Liver (tissue), 3 donors: ENCODE results near the gene NXPE1.

ENCODE experiments used
- EGR1 ChIP-seq, 2 donors: IDR thresholded peaks; 2 replicates each; pipeline ENCODE4 v1.6.1; 2016 to 2018; ENCODE audit warnings: antibody characterized with exemption in 2 of 2, low read depth in 2 of 2
- FOXA1 ChIP-seq: IDR thresholded peaks from 2 replicates; pipeline ENCODE4 v1.6.1; 2016; ENCODE audit warnings: antibody characterized with exemption
- GABPA ChIP-seq, 2 donors: IDR thresholded peaks in 1 of 2; conservative IDR thresholded peaks in 1 of 2; 2 replicates each; pipeline ENCODE4 v1.6.1; 2016; ENCODE audit warnings: antibody characterized with exemption in 2 of 2, mild to moderate bottlenecking in 1 of 2, moderate library complexity in 1 of 2
- NR2F2 ChIP-seq: IDR thresholded peaks from 2 replicates; pipeline ENCODE4 v1.6.1; 2016; ENCODE audit warnings: antibody characterized with exemption
- RAD21 ChIP-seq, 2 donors: IDR thresholded peaks; 2 replicates each; pipeline ENCODE4 v1.6.1; 2016; ENCODE audit warnings: antibody characterized with exemption in 2 of 2, mild to moderate bottlenecking in 2 of 2
- RXRA ChIP-seq, 2 donors: IDR thresholded peaks; 2 replicates each; pipeline ENCODE4 v1.6.1; 2017 to 2018; ENCODE audit warnings: antibody characterized with exemption in 2 of 2, mild to moderate bottlenecking in 1 of 2
- SP1 ChIP-seq: IDR thresholded peaks from 2 replicates; pipeline ENCODE4 v1.6.1; 2018; ENCODE audit warnings: antibody characterized with exemption, mild to moderate bottlenecking
- TAF1 ChIP-seq: conservative IDR thresholded peaks from 2 replicates; pipeline ENCODE4 v1.6.1; 2016; ENCODE audit warnings: antibody characterized with exemption, mild to moderate bottlenecking
- YY1 ChIP-seq: IDR thresholded peaks from 2 replicates; pipeline ENCODE4 v1.6.1; 2016; ENCODE audit warnings: antibody characterized with exemption, mild to moderate bottlenecking
- ZBTB33 ChIP-seq: IDR thresholded peaks from 2 replicates; pipeline ENCODE4 v1.6.1; 2016; ENCODE audit warnings: antibody characterized with exemption
- TF ChIP-seq, protein P1 (sequence below): fragments of 150-350 bp; IDR thresholded peaks from 2 replicates; pipeline ENCODE4 v1.5.1; 2017; ENCODE audit warnings: improper control_type of control experiment, low read depth, low read length; ENCODE audit not compliant: missing input control
- TF ChIP-seq, protein P2 (sequence below): IDR thresholded peaks from 2 replicates; pipeline ENCODE4 v1.6.1; 2016; ENCODE audit warnings: antibody characterized with exemption
- TF ChIP-seq, protein P3 (sequence below): IDR thresholded peaks from 2 replicates; pipeline ENCODE4 v1.6.1; 2016; ENCODE audit warnings: antibody characterized with exemption, mild to moderate bottlenecking
- TF ChIP-seq, protein P4 (sequence below): IDR thresholded peaks from 2 replicates; pipeline ENCODE4 v1.6.1; 2016; ENCODE audit warnings: antibody characterized with exemption
- donor health status: healthy.
- donor health status: healthy.

DNA sequence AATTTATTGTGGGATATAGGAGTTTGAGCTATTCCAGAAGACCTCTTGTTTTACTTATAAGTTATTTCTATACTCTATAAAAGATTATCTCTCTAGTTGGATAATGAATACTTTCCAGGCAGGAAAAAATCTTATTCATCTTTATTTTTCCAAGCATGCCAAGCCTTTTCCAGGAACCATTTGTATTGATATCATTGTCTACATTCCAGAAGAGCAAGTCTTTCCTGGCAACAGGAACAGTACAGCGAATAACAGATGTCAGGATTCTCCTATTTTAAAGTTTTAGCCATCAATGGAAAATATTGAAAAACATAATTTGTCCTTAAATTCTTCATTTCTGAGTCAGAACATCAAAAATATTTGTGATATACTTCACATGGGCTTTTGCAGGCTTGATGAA is 5.2 kb upstream of the NXPE1 start:
- no peak for TF ChIP-seq NR2F2
- TF ChIP-seq, protein P1, sequence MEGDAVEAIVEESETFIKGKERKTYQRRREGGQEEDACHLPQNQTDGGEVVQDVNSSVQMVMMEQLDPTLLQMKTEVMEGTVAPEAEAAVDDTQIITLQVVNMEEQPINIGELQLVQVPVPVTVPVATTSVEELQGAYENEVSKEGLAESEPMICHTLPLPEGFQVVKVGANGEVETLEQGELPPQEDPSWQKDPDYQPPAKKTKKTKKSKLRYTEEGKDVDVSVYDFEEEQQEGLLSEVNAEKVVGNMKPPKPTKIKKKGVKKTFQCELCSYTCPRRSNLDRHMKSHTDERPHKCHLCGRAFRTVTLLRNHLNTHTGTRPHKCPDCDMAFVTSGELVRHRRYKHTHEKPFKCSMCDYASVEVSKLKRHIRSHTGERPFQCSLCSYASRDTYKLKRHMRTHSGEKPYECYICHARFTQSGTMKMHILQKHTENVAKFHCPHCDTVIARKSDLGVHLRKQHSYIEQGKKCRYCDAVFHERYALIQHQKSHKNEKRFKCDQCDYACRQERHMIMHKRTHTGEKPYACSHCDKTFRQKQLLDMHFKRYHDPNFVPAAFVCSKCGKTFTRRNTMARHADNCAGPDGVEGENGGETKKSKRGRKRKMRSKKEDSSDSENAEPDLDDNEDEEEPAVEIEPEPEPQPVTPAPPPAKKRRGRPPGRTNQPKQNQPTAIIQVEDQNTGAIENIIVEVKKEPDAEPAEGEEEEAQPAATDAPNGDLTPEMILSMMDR = no peak
- TF ChIP-seq EGR1 (IDR thresholded peaks at IDR 0.05; ENCODE audit: low read depth in 2 of 2) = no peak
- TF ChIP-seq ZBTB33 = no peak
- TF ChIP-seq, protein P2, sequence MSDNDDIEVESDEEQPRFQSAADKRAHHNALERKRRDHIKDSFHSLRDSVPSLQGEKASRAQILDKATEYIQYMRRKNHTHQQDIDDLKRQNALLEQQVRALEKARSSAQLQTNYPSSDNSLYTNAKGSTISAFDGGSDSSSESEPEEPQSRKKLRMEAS = no peak
- TF ChIP-seq, protein P3, sequence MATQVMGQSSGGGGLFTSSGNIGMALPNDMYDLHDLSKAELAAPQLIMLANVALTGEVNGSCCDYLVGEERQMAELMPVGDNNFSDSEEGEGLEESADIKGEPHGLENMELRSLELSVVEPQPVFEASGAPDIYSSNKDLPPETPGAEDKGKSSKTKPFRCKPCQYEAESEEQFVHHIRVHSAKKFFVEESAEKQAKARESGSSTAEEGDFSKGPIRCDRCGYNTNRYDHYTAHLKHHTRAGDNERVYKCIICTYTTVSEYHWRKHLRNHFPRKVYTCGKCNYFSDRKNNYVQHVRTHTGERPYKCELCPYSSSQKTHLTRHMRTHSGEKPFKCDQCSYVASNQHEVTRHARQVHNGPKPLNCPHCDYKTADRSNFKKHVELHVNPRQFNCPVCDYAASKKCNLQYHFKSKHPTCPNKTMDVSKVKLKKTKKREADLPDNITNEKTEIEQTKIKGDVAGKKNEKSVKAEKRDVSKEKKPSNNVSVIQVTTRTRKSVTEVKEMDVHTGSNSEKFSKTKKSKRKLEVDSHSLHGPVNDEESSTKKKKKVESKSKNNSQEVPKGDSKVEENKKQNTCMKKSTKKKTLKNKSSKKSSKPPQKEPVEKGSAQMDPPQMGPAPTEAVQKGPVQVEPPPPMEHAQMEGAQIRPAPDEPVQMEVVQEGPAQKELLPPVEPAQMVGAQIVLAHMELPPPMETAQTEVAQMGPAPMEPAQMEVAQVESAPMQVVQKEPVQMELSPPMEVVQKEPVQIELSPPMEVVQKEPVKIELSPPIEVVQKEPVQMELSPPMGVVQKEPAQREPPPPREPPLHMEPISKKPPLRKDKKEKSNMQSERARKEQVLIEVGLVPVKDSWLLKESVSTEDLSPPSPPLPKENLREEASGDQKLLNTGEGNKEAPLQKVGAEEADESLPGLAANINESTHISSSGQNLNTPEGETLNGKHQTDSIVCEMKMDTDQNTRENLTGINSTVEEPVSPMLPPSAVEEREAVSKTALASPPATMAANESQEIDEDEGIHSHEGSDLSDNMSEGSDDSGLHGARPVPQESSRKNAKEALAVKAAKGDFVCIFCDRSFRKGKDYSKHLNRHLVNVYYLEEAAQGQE = no peak
- no peak for TF ChIP-seq TAF1
- no peak for TF ChIP-seq SP1
- TF ChIP-seq GABPA (IDR thresholded peaks at IDR 0.05 in 1 of 2, conservative IDR thresholded peaks at IDR 0.05 in 1 of 2) = no peak
- TF ChIP-seq FOXA1 = no peak
- no peak for TF ChIP-seq YY1
- TF ChIP-seq, protein P4, sequence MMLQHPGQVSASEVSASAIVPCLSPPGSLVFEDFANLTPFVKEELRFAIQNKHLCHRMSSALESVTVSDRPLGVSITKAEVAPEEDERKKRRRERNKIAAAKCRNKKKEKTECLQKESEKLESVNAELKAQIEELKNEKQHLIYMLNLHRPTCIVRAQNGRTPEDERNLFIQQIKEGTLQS = no peak
- TF ChIP-seq RXRA (IDR thresholded peaks at IDR 0.05) = no peak
- TF ChIP-seq RAD21 (IDR thresholded peaks at IDR 0.05) = no peak
